Tibial nerve (tissue), 3 donors: ENCODE measurements around the gene AGK.

Experiments
- CTCF ChIP-seq, 5 experiments: fragments of 200-600 bp in 3 of 5; fragments of 450-650 bp in 2 of 5; sonication (generic) in 3 of 5; IDR thresholded peaks; one replicate each; pipeline ENCODE4 v1.5.1; 2016 to 2019; ENCODE audit warnings: antibody characterized with exemption in 5 of 5, mild to moderate bottlenecking in 3 of 5, moderate library complexity in 2 of 5
- POLR2A ChIP-seq, 2 donors: fragments of 450-650 bp; IDR thresholded peaks; one replicate each; pipeline ENCODE4 v1.6.1; 2017; ENCODE audit warnings: antibody characterized with exemption in 2 of 2, mild to moderate bottlenecking in 2 of 2, moderate library complexity in 2 of 2

- TF ChIP-seq CTCF (IDR thresholded peaks at IDR 0.05) (no peak), POLR2A (IDR thresholded peaks at IDR 0.05) (no peak)
Observed at GRCh38 chr7:141646826-141647480, 95.7 kb downstream of the AGK start.
